GM12878 (cell line): ENCODE data around the gene ASIC3. TPM values are rescaled to one million over a fixed set of nuclear protein-coding genes. Genes with fewer than 3 reads are reported as not detected.

Experiments
- ATAC-seq: fragments of 200-7000 bp; cut with Tn5 transposase; 3 replicates; pipeline ENCODE4 v1.9.1; 2020; ENCODE audit warnings: mild to moderate bottlenecking, moderate library complexity
- BruUV-seq: library from RNA; stranded (reverse); fragments of 400-500 nt; replicated peaks from 2 replicates; lab custom pipeline; 2021; lab: Mats Ljungman, UMichigan
- CTCF ChIA-PET: fragments of 300-600 bp; sonication (Branson Sonifier 250); formaldehyde crosslinking; extraction: SDS; loops from one replicate; lab custom pipeline; 2021; ENCODE audit warnings: inconsistent platforms; lab: Yijun Ruan, JAX
- POLR2A ChIA-PET: fragments of 350-600 bp; formaldehyde crosslinking; extraction: SDS; loops from one replicate; lab custom pipeline; 2021; ENCODE audit warnings: inconsistent platforms; lab: Charles Lee
- RAD21 ChIA-PET: fragments of 300-600 bp; sonication (Branson Sonifier 250); formaldehyde crosslinking; loops from one replicate; lab custom pipeline; 2023; ENCODE audit warnings: antibody characterized with exemption; ENCODE audit not compliant: unreplicated experiment; lab: Charles Lee
- SMC1A ChIA-PET: fragments of 300-600 bp; sonication (Branson Sonifier 250); formaldehyde crosslinking; loops from one replicate; lab custom pipeline; 2023; ENCODE audit not compliant: unreplicated experiment, uncharacterized antibody; lab: Charles Lee
- DNase-seq: peaks from one replicate; pipeline ENCODE4 v3.0.0-alpha.2; 2011; ENCODE audit warnings: low read depth, low spot score
- FAIRE-seq: peaks from 3 replicates; lab custom pipeline; 2011; peaks lifted over from hg19 to GRCh38; lab: Jason Lieb, UNC
- H2AFZ ChIP-seq: 2 replicates; pipeline ENCODE4 v1.6.0; 2011; ENCODE audit warnings: low read depth, low read length, control low read depth; ENCODE audit not compliant: control insufficient read depth
- H3K27ac ChIP-seq: 2 replicates; pipeline ENCODE4 v1.5.1; 2011; ENCODE audit warnings: control low read depth; ENCODE audit not compliant: control insufficient read depth, insufficient read depth
- H3K27me3 ChIP-seq, 2 experiments: replicated peaks in 1 of 2; 2 replicates each; pipeline versions ENCODE4 v1.6.0 to v1.6.1; 2011; ENCODE audit warnings: low read length in 1 of 2; ENCODE audit not compliant: control insufficient read depth in 2 of 2, insufficient read depth in 2 of 2
- H3K36me3 ChIP-seq, 2 experiments: 2 replicates each; pipeline ENCODE4 v1.5.1; 2011; ENCODE audit warnings: low read length in 1 of 2; ENCODE audit not compliant: control insufficient read depth in 2 of 2, insufficient read depth in 2 of 2
- H3K4me1 ChIP-seq: 2 replicates; pipeline ENCODE4 v1.6.1; 2011; ENCODE audit warnings: mild to moderate bottlenecking, low read length, moderate library complexity, mixed read lengths; ENCODE audit not compliant: control insufficient read depth, insufficient read depth
- H3K4me2 ChIP-seq: 2 replicates; pipeline ENCODE4 v1.6.0; 2011; ENCODE audit warnings: control low read depth; ENCODE audit not compliant: control insufficient read depth, insufficient read depth
- H3K4me3 ChIP-seq: fragments of 200-600 bp; sonication (generic); 2 replicates; pipeline ENCODE4 v1.5.1; 2016
- H3K79me2 ChIP-seq: 2 replicates; pipeline ENCODE4 v1.6.0; 2011; ENCODE audit warnings: low read length; ENCODE audit not compliant: control insufficient read depth, insufficient read depth
- H3K9ac ChIP-seq: 2 replicates; pipeline ENCODE4 v1.8.0; 2011; ENCODE audit warnings: low read length, control low read depth, mixed read lengths; ENCODE audit not compliant: control insufficient read depth, insufficient read depth
- H3K9me3 ChIP-seq: replicated peaks from 3 replicates; pipeline ENCODE4 v1.5.1; 2011; ENCODE audit warnings: mild to moderate bottlenecking, low read length; ENCODE audit not compliant: control insufficient read depth, insufficient read depth
- H4K20me1 ChIP-seq: 2 replicates; pipeline ENCODE4 v1.6.0; 2011; ENCODE audit not compliant: control insufficient read depth, insufficient read depth
- HDGF ChIP-seq: fragments of 450-650 bp; IDR thresholded peaks from 2 replicates; pipeline ENCODE4 v1.6.1; 2016; ENCODE audit warnings: antibody characterized with exemption
- KAT2A ChIP-seq: conservative IDR thresholded peaks from 2 replicates; pipeline ENCODE4 v1.6.1; 2011; ENCODE audit warnings: low read depth, low read length; ENCODE audit not compliant: control insufficient read depth
- LARP7 ChIP-seq: fragments of 450-650 bp; IDR thresholded peaks from 2 replicates; pipeline ENCODE4 v1.6.1; 2017; ENCODE audit warnings: mild to moderate bottlenecking
- TCF7 ChIP-seq: IDR thresholded peaks from 2 replicates; pipeline ENCODE4 v1.6.1; 2014; ENCODE audit warnings: antibody characterized with exemption, borderline replicate concordance
- WGBS: methylation state at CpG from one replicate; pipeline ENCODE4 v1.1.6; 2016; ENCODE audit warnings: low lambda C conversion rate; ENCODE audit not compliant: insufficient replicate concordance, insufficient coverage; ENCODE audit errors: missing lambda C conversion rate; 5-methylcytosine and 5-hydroxymethylcytosine counted together
- in situ Hi-C: fragments of 300-500 bp; cut with MboI; formaldehyde crosslinking; loops from 9 replicates; pipeline ENCODE4 v1.14.3; 2018; ENCODE audit warnings: mixed read lengths
- intact Hi-C: fragments of 100-400 bp; cut with micrococcal nuclease; formaldehyde crosslinking; loops from one replicate; pipeline ENCODE4 v1.14.2; 2022; ENCODE audit not compliant: unreplicated experiment
- polyA plus RNA-seq, 11 experiments: library from polyadenylated mRNA; depleted of rRNA in 4 of 11; unstranded in 6 of 11; stranded (reverse) in 5 of 11; fragments of >200 nt; fragmentation: Nextera tagmentation in 4 of 11; fragmentation: Illumina TruSeq in 1 of 11; extraction: Ambion mirVana in 4 of 11; extraction: Trizol in 1 of 11; gene quantifications; 1 replicate in 1 of 11; 2 replicates in 10 of 11; pipeline versions ENCODE4 v1.2.1 to v1.2.3, GENCODE V29; 2011 to 2016; ENCODE audit warnings: inconsistent platforms in 2 of 11, missing spikeins in 2 of 11, low read depth in 1 of 11
- total RNA-seq, 4 experiments: library from RNA; depleted of rRNA in 3 of 4; stranded (reverse); fragments of >200 nt in 3 of 4; fragmentation: Illumina TruSeq in 1 of 4; extraction: Trizol in 1 of 4; gene quantifications; 2 replicates each; pipeline versions ENCODE4 v1.2.1 to v1.2.3, GENCODE V29; 2013 to 2021
- TF ChIP-seq, protein P1 (sequence below): IDR thresholded peaks from 2 replicates; pipeline ENCODE4 v1.6.1; 2012; ENCODE audit warnings: low read depth, low read length, improper control_type of control experiment

The ASIC3 gene
- total and polyA plus RNA-seq, 10 of the 15 experiments (the other 5 are each of a cell fraction or from before 2014, with no cell fraction given) = 0.07 to 1.0 (median 0.44) TPM; not detected in 4

GRCh38 chr7:151101621-151102396 lies 53.5 kb downstream of the ASIC3 start:
- 86% methylated on average over 24 of the region's 24 CpGs for WGBS
- CTCF ChIA-PET = no interaction called here
- H3K9ac ChIP-seq = no peak overlapping the region

More at GRCh38 chr7:151101621-151102396, 53.5 kb downstream of the ASIC3 start:
- Histone ChIP-seq H2AFZ (no peak overlapping the region), H3K79me2 (peaks cover 8% of the 10 kb centered on the region), H3K27ac (no peak overlapping the region), H3K4me1 (no peaks in the 10 kb centered on the region), H3K9me3 (no peaks in the 10 kb centered on the region), H3K4me3 (no peak overlapping the region), H4K20me1 (no peaks in the 10 kb centered on the region; the same call in 1 of the 2 replicates), H3K27me3 (no peaks in the 10 kb centered on the region), H3K36me3 (peaks cover 4 to 5% of the 10 kb centered on the region in 2 experiments; a peak in 2 of 4 replicates), H3K4me2 (no peak overlapping the region)
- DNase-seq = no peak
- no peak for ATAC-seq
- in situ Hi-C loops (no loop called here), intact Hi-C loops (no loop called here)
- TF ChIP-seq KAT2A (no peak), LARP7 (no peak), TCF7 (no peak), HDGF (no peak)
- TF ChIP-seq, protein P1, sequence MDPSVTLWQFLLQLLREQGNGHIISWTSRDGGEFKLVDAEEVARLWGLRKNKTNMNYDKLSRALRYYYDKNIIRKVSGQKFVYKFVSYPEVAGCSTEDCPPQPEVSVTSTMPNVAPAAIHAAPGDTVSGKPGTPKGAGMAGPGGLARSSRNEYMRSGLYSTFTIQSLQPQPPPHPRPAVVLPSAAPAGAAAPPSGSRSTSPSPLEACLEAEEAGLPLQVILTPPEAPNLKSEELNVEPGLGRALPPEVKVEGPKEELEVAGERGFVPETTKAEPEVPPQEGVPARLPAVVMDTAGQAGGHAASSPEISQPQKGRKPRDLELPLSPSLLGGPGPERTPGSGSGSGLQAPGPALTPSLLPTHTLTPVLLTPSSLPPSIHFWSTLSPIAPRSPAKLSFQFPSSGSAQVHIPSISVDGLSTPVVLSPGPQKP = no peak
- no peak for FAIRE-seq
- ChIA-PET SMC1A (interaction anchor here (1.2 kb wide), 1 partner anchor 17 kb away, joined by 3 read pairs; no protein-coding TSS in a partner anchor), POLR2A (no interaction called here), RAD21 (no interaction called here)
- BruUV-seq = no TSS peak

Other genes with a start within 250 kb of the ASIC3 start
Only the 7 nearest of the 18 such genes appear.
- gene ATG9B, start 24.0 kb upstream of the ASIC3 start, total RNA-seq (2014; rRNA removed) = 0.05 TPM in 1 of 2 replicates, not detected in the other
- gene ATG9B, start 24.0 kb upstream of the ASIC3 start, total RNA-seq (2014; rRNA removed; fragmentation: Illumina TruSeq; extraction: Trizol) = 0.09 TPM in 1 of 2 replicates, not detected in the other
- gene ATG9B, start 24.0 kb upstream of the ASIC3 start, total RNA-seq (2021) = 0.36 and 0.48 TPM in 2 replicates
- gene ATG9B, start 24.0 kb upstream of the ASIC3 start, polyA plus RNA-seq (2011; rRNA removed) = 0.01 and 0.13 TPM in 2 replicates
- 0.12 TPM in 1 of 2 replicates, not detected in the other for gene ATG9B, start 24.0 kb upstream of the ASIC3 start, polyA plus RNA-seq (2014; fragmentation: Illumina TruSeq; extraction: Trizol)
- gene ATG9B, start 24.0 kb upstream of the ASIC3 start, polyA plus RNA-seq (2014; fragmentation: Nextera tagmentation; extraction: Ambion mirVana) = under 1 TPM in 1 of 2 experiments, not detected in 1; 0.04 TPM
- 0.13 and 0.62 TPM in 2 replicates for gene ATG9B, start 24.0 kb upstream of the ASIC3 start, polyA plus RNA-seq (2014; rRNA removed)
- gene ATG9B, start 24.0 kb upstream of the ASIC3 start, polyA plus RNA-seq (2016; fragmentation: Nextera tagmentation; extraction: Ambion mirVana) = under 1 TPM; 0.24 to 0.83 TPM
- 26.3 and 27.4 TPM in 2 replicates for gene ABCB8, start 20.1 kb upstream of the ASIC3 start, total RNA-seq (2014; rRNA removed)
- 9.1 and 10.8 TPM in 2 replicates for gene ABCB8, start 20.1 kb upstream of the ASIC3 start, total RNA-seq (2014; rRNA removed; fragmentation: Illumina TruSeq; extraction: Trizol)
- gene ABCB8, start 20.1 kb upstream of the ASIC3 start, total RNA-seq (2021) = 30.6 and 34.7 TPM in 2 replicates
- gene ABCB8, start 20.1 kb upstream of the ASIC3 start, polyA plus RNA-seq (2011; rRNA removed) = 3.8 and 9.6 TPM in 2 replicates
- 4.7 and 11.5 TPM in 2 replicates for gene ABCB8, start 20.1 kb upstream of the ASIC3 start, polyA plus RNA-seq (2014; fragmentation: Illumina TruSeq; extraction: Trizol)
- gene ABCB8, start 20.1 kb upstream of the ASIC3 start, polyA plus RNA-seq (2014; fragmentation: Nextera tagmentation; extraction: Ambion mirVana) = 1 to 10 TPM in 1 of 2 experiments, under 1 TPM in 1; 0.77 to 1.2 TPM
- gene ABCB8, start 20.1 kb upstream of the ASIC3 start, polyA plus RNA-seq (2014; rRNA removed) = 24.7 and 27.3 TPM in 2 replicates
- 10 to 100 TPM; 30.5 to 34.8 TPM for gene ABCB8, start 20.1 kb upstream of the ASIC3 start, polyA plus RNA-seq (2016; fragmentation: Nextera tagmentation; extraction: Ambion mirVana)
- 25.9 and 30.3 TPM in 2 replicates for gene CDK5, start 9.4 kb downstream of the ASIC3 start, total RNA-seq (2014; rRNA removed)
- gene CDK5, start 9.4 kb downstream of the ASIC3 start, total RNA-seq (2014; rRNA removed; fragmentation: Illumina TruSeq; extraction: Trizol) = 18.2 and 19.4 TPM in 2 replicates
- 19.1 and 19.7 TPM in 2 replicates for gene CDK5, start 9.4 kb downstream of the ASIC3 start, total RNA-seq (2021)
- gene CDK5, start 9.4 kb downstream of the ASIC3 start, polyA plus RNA-seq (2011; rRNA removed) = 20.2 and 24.5 TPM in 2 replicates
- 13.9 and 19.4 TPM in 2 replicates for gene CDK5, start 9.4 kb downstream of the ASIC3 start, polyA plus RNA-seq (2014; fragmentation: Illumina TruSeq; extraction: Trizol)
- gene CDK5, start 9.4 kb downstream of the ASIC3 start, polyA plus RNA-seq (2014; fragmentation: Nextera tagmentation; extraction: Ambion mirVana) = 1 to 10 TPM; 1.5 to 8.1 TPM
- 23.5 and 27.6 TPM in 2 replicates for gene CDK5, start 9.4 kb downstream of the ASIC3 start, polyA plus RNA-seq (2014; rRNA removed)
- 10 to 100 TPM; 33.1 to 33.4 TPM for gene CDK5, start 9.4 kb downstream of the ASIC3 start, polyA plus RNA-seq (2016; fragmentation: Nextera tagmentation; extraction: Ambion mirVana)
- 50.7 and 51.0 TPM in 2 replicates for gene SLC4A2, start 11.1 kb downstream of the ASIC3 start, total RNA-seq (2014; rRNA removed)
- 15.6 and 17.4 TPM in 2 replicates for gene SLC4A2, start 11.1 kb downstream of the ASIC3 start, total RNA-seq (2014; rRNA removed; fragmentation: Illumina TruSeq; extraction: Trizol)
- gene SLC4A2, start 11.1 kb downstream of the ASIC3 start, total RNA-seq (2021) = 69.1 and 78.6 TPM in 2 replicates
- gene SLC4A2, start 11.1 kb downstream of the ASIC3 start, polyA plus RNA-seq (2011; rRNA removed) = 10.8 and 25.8 TPM in 2 replicates
- gene SLC4A2, start 11.1 kb downstream of the ASIC3 start, polyA plus RNA-seq (2014; fragmentation: Illumina TruSeq; extraction: Trizol) = 2.9 and 21.9 TPM in 2 replicates
- 10 to 100 TPM in 1 of 2 experiments, 1 to 10 TPM in 1; 2.7 to 12.1 TPM for gene SLC4A2, start 11.1 kb downstream of the ASIC3 start, polyA plus RNA-seq (2014; fragmentation: Nextera tagmentation; extraction: Ambion mirVana)
- gene SLC4A2, start 11.1 kb downstream of the ASIC3 start, polyA plus RNA-seq (2014; rRNA removed) = 63.8 and 68.7 TPM in 2 replicates
- gene SLC4A2, start 11.1 kb downstream of the ASIC3 start, polyA plus RNA-seq (2016; fragmentation: Nextera tagmentation; extraction: Ambion mirVana) = 10 to 100 TPM; 34.4 to 38.9 TPM
- gene FASTK, start 32.3 kb downstream of the ASIC3 start, total RNA-seq (2014; rRNA removed) = 84.3 and 93.9 TPM in 2 replicates
- 22.8 and 26.6 TPM in 2 replicates for gene FASTK, start 32.3 kb downstream of the ASIC3 start, total RNA-seq (2014; rRNA removed; fragmentation: Illumina TruSeq; extraction: Trizol)
- gene FASTK, start 32.3 kb downstream of the ASIC3 start, total RNA-seq (2021) = 79.2 and 82.0 TPM in 2 replicates
- gene FASTK, start 32.3 kb downstream of the ASIC3 start, polyA plus RNA-seq (2011; rRNA removed) = 13.0 and 26.9 TPM in 2 replicates
- 8.5 and 23.7 TPM in 2 replicates for gene FASTK, start 32.3 kb downstream of the ASIC3 start, polyA plus RNA-seq (2014; fragmentation: Illumina TruSeq; extraction: Trizol)
- 1 to 10 TPM in 1 of 2 experiments, under 1 TPM in 1; 0.19 to 4.1 TPM for gene FASTK, start 32.3 kb downstream of the ASIC3 start, polyA plus RNA-seq (2014; fragmentation: Nextera tagmentation; extraction: Ambion mirVana)
- gene FASTK, start 32.3 kb downstream of the ASIC3 start, polyA plus RNA-seq (2014; rRNA removed) = 102 and 123 TPM in 2 replicates
- 10 to 100 TPM; 86.3 to 96.5 TPM for gene FASTK, start 32.3 kb downstream of the ASIC3 start, polyA plus RNA-seq (2016; fragmentation: Nextera tagmentation; extraction: Ambion mirVana)
- gene TMUB1, start 35.0 kb downstream of the ASIC3 start, total RNA-seq (2014; rRNA removed) = 48.2 and 51.6 TPM in 2 replicates
- 10.8 and 12.3 TPM in 2 replicates for gene TMUB1, start 35.0 kb downstream of the ASIC3 start, total RNA-seq (2014; rRNA removed; fragmentation: Illumina TruSeq; extraction: Trizol)
- gene TMUB1, start 35.0 kb downstream of the ASIC3 start, total RNA-seq (2021) = 74.7 and 79.5 TPM in 2 replicates
- gene TMUB1, start 35.0 kb downstream of the ASIC3 start, polyA plus RNA-seq (2011; rRNA removed) = 4.9 and 17.8 TPM in 2 replicates
- gene TMUB1, start 35.0 kb downstream of the ASIC3 start, polyA plus RNA-seq (2014; fragmentation: Illumina TruSeq; extraction: Trizol) = 1.4 and 11.9 TPM in 2 replicates
- under 1 TPM in 1 of 2 experiments, not detected in 1; 0.27 TPM for gene TMUB1, start 35.0 kb downstream of the ASIC3 start, polyA plus RNA-seq (2014; fragmentation: Nextera tagmentation; extraction: Ambion mirVana)
- gene TMUB1, start 35.0 kb downstream of the ASIC3 start, polyA plus RNA-seq (2014; rRNA removed) = 63.9 and 74.4 TPM in 2 replicates
- gene TMUB1, start 35.0 kb downstream of the ASIC3 start, polyA plus RNA-seq (2016; fragmentation: Nextera tagmentation; extraction: Ambion mirVana) = 10 to 100 TPM; 41.3 to 48.4 TPM
- 20.7 and 24.7 TPM in 2 replicates for gene AGAP3, start 37.9 kb downstream of the ASIC3 start, total RNA-seq (2014; rRNA removed)
- 13.4 and 15.4 TPM in 2 replicates for gene AGAP3, start 37.9 kb downstream of the ASIC3 start, total RNA-seq (2014; rRNA removed; fragmentation: Illumina TruSeq; extraction: Trizol)
- 62.9 and 68.1 TPM in 2 replicates for gene AGAP3, start 37.9 kb downstream of the ASIC3 start, total RNA-seq (2021)
- gene AGAP3, start 37.9 kb downstream of the ASIC3 start, polyA plus RNA-seq (2011; rRNA removed) = 16.6 and 28.5 TPM in 2 replicates
- gene AGAP3, start 37.9 kb downstream of the ASIC3 start, polyA plus RNA-seq (2014; fragmentation: Illumina TruSeq; extraction: Trizol) = 7.2 and 16.0 TPM in 2 replicates
- gene AGAP3, start 37.9 kb downstream of the ASIC3 start, polyA plus RNA-seq (2014; fragmentation: Nextera tagmentation; extraction: Ambion mirVana) = 1 to 10 TPM; 1.8 to 4.7 TPM
- 39.8 and 40.5 TPM in 2 replicates for gene AGAP3, start 37.9 kb downstream of the ASIC3 start, polyA plus RNA-seq (2014; rRNA removed)
- gene AGAP3, start 37.9 kb downstream of the ASIC3 start, polyA plus RNA-seq (2016; fragmentation: Nextera tagmentation; extraction: Ambion mirVana) = 1 to 10 TPM; 8.5 to 9.0 TPM